HG03342 (cell line): ENCODE data around the gene SASH1.
"Not testable (repeated sequence)": the region's sequence is repeated elsewhere in the genome, so short reads cannot be mapped to it uniquely, and the experiment has no call there.

Source experiments
- ATAC-seq: cut with Tn5 transposase; IDR thresholded peaks from one replicate; pipeline ENCODE4 v1.9.1; 2021; ENCODE audit warnings: mild to moderate bottlenecking, moderate library complexity; ENCODE audit not compliant: unreplicated experiment

The SASH1 gene

DNA sequence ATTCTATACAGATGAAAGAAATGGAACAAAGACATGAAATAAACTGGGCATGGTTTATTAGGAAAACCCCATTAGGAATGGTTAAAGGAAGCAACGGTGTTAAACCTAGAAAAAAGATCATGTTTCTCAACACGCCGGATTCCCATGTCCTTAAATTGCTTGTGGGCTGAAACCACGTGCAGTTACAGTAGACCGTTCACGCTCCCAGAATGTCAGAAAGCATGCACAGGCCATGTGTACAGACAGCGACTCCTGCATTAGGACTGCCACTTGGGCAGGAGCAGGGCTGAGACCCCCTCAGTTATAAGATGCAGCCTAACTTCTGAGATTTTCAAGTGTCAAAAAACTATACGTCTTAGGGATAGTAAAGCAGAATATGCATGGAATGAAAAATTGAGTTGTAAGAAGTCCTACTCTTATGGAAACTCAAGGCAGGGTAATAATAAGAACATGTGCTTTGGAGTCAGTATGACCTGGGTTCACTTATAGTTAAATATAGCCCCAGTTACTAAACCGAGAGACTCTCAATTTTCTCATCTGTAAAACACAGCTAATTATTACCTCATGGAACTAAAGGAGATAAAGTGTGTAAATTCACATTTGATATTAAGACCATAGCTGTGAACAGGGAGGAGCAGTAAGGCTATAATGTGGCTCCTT lies 230.2 kb downstream of the SASH1 start:
- no peak for ATAC-seq

DNA sequence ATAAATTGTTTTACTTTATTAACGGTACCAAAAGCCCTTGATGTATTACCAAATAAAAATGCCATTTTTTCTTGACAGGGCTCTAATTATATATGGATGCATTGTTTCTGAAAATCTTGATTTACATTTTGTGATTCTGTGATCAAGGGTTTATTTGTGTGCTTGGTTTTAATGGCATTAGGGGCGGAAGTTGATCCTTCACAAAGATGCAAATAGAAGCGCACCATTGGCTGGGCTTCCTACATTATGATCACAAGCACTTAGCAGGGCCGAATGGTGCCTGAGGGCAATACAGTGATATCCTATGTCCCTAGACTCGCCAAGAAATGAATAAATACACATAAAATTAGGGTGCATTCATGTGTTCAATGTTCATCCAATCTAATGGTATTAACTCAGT lies 231.3 kb downstream of the SASH1 start:
- no peak for ATAC-seq

DNA sequence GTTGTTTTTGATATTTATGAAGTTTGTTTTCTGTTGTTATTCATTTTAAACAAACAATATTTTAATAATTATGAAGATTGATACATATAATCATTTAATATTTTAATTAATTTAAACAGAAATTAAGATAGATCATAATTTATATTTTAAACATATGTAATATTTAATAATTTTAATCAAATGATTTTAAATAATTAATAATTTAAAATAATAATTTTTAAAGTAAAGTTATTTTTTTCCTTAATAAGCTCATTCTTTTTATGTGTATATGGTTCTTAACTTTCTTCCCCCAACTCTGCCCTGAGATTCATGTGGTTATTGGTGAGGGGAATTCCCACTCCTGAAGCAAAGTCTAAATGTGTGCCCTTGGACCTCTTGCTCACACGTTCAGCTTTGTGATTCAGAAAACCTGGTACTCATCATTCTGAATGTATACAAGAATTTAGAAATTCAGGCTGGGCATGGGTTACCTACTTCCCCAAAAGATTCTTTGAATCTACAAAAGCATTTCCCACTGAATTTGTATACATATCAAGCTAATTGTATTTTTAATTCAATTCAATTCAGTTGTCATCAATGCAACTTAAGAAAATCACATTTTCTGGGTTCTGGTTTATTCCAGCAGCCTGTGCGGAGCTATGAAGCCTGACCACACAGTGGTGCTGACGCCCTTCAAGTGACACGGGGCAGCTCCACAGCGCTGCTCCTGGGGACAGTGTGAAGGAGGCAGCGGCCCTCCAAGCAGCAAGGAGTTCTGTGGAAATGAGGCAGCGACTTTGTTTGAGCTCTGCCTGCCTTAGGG lies 235.2 kb downstream of the SASH1 start:
- peak; percentile 99 for ATAC-seq

DNA sequence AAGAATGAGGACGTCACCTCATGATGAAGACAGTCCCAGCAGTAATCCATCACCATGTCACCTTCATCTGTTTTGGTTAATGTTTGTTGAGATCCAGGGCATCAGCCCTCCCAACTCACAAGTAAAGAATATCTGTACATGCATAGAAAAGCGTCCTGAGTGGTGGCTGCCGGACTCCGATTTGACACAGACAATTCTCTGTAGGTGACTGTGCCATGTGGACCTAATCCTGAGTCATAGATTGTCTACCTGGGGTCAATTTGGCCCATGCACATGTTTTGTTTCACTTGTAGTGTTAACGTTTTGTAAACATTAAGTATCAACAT lies 235.8 kb downstream of the SASH1 start:
- ATAC-seq, result no peak

DNA sequence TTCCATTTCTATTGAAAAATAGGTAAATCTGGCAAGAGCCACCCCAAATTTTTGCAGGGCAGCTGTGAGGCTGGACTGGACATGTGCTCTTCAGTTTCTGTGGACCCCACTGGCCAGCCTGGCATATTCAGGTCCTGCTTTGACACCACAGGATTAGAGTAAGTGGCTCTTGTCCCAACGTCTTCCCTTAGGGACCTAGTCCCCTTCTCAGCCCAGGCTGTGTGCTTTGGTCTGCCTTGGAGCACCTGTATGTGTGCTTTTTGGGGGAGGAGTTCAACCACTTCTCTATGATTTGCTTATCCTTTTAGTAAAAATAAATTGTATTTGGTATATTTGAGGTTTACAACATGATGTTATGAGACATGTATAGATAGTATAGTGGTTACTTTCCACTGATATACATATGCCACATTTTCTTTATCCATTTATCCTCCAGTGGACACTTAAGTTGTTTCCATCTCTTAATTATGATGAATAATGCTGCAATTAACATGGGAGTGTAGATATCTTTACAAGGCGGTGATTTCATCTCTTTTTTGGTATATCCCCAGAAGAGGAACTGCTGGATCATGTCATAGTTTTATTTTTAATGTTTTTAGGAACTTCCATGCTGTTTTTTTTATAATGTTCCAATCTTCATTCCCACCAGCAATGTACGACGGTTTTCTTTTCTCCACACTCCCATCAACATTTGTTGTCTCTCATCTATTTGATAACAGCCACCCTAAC lies 236.4 kb downstream of the SASH1 start:
- ATAC-seq, result no peak

DNA sequence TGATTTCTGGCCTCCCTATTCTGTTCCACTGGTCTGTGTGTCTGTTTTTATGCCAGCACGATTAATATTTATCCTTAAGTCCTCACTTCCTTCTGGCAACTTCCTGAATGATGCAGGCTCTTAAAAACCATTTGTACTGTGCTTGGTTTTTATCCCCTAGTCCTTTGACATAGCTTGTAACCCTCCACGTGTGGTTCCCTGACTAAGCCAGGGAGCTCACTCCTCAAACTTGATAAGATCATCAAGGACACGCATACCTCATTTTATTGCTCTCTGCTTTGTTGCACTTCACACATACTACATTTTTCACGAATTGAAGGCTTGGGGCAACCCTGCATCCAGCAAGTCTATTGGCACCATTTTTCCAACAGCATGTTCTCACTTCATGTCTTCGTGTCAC lies 237.8 kb downstream of the SASH1 start:
- no peak for ATAC-seq

DNA sequence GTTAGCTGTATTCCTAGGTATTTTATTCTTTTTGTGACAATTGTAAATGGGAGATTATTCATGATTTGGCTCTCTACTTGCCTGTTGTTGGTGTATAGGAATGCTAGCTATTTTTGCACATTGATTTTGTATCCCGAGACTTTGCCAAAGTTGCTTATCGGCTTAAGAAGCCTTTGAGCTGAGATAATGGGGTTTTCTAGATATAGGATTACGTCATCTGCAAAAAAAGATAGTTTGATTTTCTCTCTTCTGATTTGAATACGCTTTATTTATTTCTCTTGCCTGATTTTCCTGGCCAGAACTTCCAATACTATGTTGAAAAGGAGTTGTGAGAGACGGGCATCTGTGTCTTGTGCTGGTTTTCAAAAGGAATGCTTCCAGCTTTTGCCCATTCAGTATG lies 241.0 kb downstream of the SASH1 start:
- ATAC-seq, result no peak

DNA sequence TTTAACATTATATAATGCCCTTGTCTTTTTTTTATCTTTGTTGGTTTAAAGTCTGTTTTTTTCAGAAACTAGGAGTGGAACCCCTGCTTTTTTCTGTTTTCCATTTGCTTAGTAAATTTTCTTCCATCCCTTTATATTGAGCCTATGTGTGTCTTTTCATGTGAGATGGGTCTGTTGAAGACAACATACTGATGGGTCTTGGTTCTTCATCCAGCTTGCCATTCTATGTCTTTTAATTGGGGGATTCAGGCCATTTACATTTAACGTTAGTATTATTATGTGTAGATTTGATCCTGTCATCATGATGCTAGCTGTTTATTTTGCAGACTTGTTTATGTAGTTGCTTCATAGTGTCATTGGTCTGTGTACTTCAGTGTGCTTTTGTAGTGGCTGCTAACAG lies 243.0 kb downstream of the SASH1 start:
- not testable (repeated sequence) for ATAC-seq

DNA sequence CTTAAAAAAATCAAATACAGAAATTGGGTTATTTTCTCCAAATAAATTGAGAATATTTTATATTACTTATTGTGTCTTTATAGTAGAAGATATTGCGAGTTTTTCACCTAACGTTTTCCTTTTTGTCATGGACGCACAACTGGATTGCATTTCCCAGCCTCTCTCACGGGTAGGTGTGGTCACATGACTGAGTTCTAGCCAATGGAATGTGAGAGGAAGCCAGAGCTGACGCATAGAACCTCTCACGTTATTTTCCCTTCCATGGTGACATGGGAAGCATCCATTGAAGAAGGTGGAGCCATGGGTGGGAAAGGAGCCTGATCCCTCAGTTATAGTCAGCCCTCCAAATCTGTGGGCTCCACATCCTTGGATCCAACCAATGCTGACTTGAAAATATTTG lies 248.2 kb downstream of the SASH1 start:
- ATAC-seq, result no peak

DNA sequence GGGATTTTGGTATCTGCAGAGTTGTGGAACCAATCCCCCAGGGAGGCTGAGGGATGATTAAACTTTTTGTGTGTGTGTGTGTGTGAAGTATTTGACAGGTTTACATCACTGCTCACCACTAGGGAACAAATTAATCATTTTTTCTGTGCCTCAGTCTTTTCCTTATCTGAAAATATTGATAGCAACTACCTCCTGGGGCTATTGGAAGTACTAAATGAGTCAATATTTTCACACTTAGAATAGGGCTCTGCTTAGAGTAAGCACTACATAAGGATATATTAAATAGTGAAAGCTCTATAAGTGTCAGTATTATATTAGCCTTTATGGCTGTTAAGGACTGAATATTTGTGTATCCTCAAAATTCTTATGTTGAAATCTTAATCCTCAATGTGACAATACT lies 249.0 kb downstream of the SASH1 start:
- ATAC-seq, result no peak

DNA sequence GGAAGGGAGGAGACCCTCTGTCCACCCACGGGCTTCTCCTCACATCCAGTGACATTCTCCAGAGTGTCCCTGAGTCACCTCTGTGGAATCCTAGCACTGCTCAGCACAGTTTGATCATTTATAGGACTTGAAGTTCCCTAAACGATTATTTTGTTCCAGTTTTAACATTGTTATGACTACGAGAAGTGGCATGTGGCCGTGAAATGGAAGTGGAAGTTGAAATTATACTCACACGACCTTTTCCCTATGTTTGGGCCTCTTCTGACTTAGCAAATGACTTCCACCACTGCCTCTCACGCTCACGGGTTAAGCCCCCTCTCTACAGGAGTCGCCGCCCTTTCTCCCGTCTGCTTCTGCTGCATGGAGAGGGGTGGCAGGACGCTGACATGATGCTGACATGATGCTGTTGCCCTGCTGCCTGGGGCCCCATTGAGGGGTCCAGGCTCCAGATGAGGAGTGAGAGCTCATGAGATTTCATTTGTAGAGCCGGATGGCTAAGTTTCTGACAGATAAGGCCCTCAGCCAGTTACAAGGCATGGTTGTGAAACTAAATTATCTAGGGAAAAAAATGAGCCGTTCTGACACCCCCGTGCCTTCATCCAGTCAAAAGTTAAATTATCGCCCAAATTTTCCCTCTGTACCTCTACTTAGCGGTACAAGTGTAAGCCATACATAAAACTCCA lies 250.6 kb downstream of the SASH1 start:
- ATAC-seq, result no peak

DNA sequence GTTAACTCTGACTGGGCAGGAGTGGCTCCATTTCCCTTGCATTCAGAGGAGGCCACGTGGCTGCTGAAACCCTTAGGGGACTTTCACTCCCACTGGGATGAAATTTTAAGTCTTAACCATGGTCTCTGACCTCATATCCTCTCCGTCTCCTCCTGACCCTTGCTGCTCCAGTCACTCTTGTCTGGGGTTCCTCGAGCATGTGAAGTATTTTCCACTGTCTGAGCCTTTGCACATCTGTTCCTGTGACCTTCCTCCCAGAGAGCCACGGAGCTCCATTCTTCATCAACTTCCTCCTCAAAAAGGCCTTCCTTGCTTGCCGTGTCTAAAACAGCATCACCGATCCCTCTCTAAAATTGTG lies 251.2 kb downstream of the SASH1 start:
- no peak for ATAC-seq

DNA sequence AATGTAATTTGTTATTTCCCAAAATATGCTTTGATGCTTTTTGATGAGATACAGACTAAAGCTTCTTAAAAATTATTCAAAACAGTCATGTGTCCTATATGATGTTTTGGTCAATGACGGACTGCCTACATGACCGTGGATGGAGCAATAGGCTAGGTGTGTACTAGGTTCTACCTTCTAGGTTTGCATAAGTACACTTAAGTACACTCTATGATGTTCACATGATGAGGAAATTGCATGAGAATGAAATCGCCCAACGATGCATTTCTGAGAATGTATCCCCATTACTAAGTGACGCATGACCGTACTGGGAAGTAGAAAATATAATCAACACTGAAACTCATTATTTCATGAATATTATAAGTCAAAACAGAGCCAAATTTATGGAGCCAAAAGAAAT lies 252.9 kb downstream of the SASH1 start:
- no peak for ATAC-seq

DNA sequence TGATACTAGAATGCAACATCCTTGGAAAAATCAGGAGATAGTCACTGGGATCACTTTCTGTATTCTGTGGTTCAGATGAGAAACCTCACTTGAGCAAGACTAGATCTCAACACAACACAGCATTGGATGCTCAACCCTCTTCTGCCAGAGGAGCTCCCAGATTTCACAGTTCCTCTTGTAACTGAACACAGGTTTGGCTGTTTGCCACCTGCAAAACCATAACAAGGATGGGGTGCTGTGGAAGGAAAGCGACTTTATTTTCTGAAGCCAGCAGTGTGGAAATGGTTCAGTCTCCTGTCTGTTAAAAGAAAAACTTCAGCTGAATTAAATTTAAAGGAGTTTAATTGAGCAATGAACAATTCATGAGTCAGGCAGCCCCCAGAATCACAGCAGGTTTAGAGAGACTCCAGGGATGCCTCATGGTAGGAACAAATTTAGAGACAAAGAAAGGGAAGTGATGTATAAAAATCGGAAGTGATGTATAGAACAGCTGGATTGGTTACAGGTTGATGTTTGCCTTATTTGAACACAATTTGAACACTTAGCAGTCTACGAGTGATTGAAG lies 254.3 kb downstream of the SASH1 start:
- no peak for ATAC-seq

DNA sequence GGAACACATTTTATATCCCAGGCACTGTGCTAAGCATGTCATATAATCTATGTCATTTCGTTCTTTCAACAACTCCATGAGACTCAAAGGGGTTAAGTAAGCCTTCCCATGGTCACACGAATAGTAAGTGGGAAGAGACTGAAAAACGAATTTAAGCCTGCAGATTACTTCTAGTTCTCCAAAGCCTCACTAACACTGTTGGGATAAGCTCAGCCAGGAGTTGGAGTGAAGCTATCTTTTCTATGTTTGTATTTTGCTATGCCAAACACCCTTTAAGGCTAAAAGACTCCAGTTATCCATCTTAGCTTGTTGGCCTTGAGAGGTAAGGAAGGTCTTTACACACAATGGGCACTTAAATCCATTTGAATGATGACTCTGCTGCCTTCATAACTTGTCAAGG lies 256.1 kb downstream of the SASH1 start:
- ATAC-seq, result no peak

DNA sequence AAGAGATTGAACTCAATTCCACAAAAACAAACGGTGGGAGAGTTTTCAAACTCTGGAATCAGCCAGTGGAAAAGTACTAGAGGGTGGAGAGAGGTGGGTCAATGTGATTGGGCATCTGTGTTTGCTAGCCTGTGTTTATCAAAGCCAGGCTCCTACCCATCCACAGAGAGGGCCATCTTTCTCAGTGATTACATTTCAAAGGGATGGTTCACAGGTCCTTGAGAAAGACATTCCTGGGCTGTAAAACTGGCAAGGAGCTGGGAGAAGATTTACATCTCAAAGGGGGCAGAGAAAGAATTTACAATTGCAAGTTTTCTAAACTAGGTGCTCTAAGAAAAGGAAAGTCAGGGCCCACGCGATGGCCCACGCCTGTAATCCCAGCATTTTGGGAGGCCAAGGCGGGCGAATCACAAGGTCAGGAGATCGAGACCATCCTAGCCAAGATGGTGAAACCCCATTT lies 257.4 kb downstream of the SASH1 start:
- ATAC-seq, result no peak
